Activated CD4-positive, alpha-beta T cell treated with anti-CD3 and anti-CD28 coated beads for 24 hours (primary cell): ENCODE measurements around the gene KIAA1671.

Source experiments
- DNase-seq, 2 donors: peaks; one replicate each; pipeline ENCODE4 v3.0.0-alpha.2; 2020; ENCODE audit warnings: low read depth in 2 of 2

The KIAA1671 gene

DNA sequence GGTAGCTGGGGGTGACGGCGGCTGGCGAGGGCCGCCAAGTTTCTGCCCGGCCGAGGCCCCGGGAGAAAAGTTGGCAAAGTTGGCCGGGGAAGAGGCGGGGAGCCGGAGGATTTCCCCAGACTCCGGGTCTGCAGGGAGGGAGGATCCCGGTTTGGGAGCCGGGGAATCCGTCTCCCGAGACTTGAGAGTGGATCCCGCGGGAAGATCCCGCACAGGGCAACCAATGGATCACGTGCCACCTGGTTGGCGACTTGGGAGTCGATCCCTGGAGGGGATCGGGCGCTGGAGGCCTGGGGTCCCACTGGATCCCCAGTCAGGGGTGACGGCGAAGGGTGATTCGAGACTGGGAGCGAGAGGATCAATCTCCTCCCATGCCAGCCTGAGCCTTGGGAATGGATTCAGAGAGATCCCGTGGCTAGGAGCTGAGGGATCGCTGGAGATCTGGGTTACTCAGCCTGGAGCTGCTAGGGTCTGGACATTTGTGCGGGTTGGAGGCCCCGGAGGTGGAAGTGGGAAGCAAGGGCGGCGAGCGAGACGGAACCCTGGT, 394 bp downstream of the KIAA1671 start:
- no peak for DNase-seq

DNA sequence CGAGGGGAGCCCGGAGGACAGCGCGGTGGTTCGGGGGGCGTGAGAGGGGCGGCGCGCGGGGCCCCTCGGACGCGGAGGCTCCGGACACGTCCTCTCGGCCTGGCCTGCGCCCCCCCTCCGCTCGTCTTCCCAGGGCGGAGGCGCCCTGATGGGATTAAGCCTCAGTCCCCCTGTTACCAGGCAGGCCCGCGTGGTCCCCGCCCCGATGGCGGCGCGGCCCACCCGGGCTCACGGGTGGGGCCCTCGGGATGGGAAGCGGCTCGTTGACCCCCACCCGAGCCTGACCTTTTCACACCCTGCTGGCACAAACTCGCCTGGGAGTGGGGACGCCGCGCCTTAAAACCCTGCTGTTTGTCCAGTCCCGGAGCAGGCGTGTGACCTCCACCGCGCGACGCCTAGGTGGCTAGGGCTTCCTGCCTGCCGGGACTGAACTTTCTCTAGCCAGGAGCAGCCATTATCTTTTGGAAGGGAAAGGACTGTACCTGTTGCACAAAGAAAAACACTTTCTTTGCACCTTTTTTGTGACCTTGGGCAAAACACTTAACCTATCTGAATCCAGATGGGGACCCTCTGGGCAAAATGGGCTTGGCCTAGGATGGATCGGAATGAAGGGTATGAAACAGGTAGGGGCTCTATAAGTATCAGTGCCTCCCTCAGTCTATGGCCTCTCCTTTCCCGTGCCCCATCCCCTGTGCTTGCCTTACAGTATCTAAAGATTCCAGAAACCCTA, 1.0 kb downstream of the KIAA1671 start:
- no peak for DNase-seq

DNA sequence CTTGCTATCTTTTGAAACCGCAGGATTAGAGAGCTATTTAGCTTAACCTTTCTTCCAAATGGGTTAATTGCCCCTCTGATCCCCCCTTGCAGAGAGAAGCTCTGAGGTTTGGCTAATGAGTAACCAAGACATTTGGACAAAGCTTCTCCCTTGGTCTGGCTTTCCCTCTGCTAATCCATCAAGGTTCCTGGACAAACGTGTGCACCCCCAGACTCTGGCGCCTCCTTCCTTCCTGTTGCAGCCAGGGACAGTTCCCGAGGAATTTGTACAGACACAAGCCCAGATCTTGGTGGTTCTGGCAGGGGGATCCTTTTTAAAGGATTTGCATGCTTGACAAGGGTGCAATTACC, 1.6 kb downstream of the KIAA1671 start:
- no peak for DNase-seq

DNA sequence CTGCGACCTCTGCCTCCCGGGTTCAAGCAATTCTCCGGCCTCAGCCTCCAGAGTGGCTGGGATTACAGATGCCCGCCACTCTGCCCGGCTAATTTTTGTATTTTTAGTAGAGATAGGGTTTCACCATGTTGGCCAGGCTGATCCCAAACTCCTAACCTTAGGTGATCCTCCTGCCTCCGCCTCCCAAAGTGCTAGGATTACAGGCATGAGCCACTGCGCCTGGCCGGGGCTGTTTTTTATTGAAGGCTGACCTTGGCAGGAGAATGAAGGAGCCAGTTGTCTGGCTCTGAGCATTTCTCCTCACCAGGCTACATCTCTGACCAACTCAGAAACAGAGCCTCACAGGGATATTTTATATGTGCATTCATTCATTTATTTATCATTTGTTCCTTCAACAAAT, 2.3 kb downstream of the KIAA1671 start:
- DNase-seq = no peak

DNA sequence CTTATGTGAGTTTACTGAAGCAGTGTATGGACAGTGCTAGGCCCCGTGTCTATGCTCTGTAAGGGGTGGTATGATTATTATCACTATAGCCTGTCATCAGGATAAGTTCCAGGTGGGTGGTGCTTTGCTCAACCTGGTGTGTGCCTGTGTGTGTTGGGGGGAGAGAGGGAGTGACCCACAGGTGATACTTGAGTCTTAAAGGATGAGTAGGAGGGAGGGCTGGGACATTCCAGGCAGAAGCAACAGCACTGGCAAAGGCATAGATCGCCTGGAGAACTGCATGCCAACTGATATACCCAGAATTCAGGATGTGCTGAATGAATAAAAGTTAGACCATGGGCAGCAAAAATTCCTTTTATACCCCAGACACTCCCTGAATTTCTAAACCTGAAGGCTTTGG, 4.5 kb downstream of the KIAA1671 start:
- DNase-seq = no peak

DNA sequence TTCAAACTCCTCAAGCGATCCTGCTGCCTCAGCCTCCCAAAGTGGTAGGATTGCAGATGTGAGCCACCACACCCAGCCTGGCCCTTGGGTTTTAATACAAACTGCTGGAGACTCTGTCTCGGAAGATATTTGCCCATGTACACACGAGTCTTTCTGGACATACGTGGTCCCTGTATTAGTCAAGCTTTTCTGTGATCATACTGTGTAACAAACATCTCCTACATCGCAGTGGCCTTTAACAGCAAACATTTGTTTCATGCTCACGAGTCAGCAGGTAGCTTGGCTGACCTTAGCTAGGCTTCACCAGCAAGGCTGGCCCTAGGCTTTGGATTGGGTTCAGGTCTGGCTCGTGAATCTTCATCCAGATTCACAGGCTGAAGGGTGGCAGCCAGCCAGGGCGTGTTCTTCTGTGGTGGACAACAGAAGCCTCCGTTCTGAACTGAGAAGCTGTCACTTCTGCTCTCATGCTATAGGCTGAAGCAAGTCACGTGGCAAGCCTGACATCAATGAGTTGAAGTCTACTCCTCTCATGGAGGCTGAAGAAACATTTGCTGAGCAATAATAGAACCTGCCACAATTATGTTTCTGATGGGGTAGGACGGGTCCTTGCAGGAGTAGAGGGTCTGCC, 8.8 kb downstream of the KIAA1671 start:
- no peak for DNase-seq

DNA sequence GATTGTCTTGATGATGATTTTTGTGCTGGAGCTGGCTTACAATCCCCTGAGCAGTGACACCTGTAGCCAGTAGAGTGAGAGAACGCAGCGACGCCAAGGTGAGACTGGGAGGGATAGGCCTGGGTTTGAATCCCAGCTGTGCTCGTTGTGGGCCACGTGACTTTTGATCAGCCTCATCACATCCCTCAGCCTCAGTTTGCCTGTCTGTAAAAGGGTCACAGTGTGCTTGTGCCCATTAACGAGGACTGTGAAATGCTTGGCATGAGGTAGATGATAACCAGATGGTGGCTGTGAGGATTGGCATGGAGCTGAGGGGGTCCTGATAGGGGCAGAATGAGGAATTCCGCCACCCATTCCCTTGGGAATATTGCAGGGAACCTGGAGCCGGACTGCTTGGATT, 9.6 kb downstream of the KIAA1671 start:
- DNase-seq = no peak

DNA sequence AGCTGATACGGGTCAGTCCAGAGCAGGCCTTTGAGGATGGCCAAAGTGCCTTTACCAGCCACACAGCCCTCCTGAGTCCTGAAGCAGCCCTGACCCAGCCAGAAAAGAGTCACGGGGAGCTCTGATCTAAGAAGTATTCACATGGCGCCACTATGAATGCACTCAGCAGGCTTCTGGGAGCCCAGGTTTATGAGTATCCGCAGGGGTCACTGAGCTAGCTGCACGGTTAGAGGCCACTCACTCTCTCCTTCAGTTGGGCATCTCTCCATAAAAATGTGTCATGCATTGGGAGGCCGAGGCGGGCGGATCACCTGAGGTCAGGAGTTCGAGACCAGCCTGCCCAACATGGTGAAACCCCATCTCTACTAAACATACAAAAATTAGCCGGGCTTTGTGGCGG, 10.3 kb downstream of the KIAA1671 start:
- DNase-seq = no peak

DNA sequence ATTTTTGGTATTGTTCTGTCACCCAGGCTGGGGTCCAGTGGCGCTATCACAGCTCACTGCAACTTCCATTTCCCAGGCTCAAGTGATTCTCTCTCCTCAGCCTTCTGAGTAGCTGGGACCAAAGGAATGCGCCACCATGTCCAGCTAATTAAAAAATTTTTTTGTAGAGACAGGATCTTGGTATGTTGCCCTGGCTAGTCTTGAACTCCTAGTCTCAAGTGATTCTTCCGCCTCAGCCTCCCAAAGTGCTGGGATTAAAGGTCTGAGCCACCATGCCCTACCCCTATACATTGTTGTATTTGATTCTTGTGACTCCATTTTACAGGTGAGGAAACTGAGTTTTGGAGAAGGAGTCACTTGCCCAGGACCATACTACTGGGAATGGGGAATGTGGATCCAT, 11.9 kb downstream of the KIAA1671 start:
- DNase-seq = no peak

DNA sequence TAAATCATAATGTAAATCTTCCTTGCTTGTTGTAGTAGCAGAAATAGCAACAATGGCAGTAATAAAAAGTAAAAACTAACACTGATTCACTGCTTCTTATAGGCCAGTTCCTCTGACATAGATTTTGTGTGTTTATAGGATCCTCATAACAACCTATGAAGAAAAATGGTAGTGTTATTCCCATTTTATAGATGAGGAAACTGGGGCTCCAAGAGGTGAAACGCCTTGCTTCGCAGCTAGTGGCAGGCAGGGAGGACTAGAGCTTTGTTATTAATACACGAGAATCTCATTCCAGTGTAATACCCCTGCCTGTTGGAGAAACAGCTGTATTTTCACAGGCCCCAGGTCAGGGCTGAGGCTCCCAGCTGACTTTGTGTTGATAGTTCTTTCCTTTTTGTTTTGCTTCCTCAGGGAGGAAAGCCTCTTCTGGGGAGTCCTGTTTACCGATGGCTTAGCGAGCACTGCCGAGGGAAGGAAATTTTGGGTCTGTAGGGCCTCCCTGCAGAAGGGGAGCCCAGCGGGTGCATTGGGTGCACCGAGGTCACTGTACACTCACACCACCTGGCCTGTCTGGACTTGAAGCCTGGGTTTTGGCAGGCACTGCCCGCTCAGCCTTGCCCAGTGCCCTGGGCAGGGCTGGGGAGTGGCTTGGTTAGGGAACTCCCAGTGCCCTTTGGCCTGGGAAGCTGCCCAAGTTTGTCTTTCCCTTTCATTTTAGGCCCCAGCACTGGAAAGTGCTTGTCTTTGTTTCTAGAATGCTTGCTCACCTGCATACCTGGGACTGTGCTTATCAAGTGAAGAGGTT, 13.5 kb downstream of the KIAA1671 start:
- no peak for DNase-seq

DNA sequence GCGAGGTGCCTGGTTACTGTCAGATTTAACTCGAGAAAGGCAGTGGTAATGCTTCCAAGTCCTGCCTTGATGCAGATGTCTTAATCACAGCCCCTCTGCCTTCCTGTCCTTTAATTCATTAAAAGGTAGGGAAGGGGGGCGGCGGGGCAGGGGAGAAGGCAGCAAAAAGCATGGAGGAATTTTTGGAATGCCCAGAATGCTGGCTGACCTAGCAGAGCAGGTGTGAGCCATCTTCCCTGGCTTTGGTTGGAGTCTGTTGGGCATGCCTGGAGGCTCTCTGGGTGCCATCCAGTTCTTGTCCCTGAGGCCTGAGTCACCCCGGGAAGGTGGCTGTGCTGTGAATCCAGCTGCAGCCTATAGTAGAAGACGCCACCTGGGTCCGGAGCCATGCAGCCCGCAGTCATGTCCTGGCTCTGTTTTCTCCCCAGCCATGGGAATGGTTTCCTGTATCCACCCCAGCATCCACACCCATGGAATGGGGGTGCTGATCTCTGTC, 15.6 kb downstream of the KIAA1671 start:
- DNase-seq = no peak

DNA sequence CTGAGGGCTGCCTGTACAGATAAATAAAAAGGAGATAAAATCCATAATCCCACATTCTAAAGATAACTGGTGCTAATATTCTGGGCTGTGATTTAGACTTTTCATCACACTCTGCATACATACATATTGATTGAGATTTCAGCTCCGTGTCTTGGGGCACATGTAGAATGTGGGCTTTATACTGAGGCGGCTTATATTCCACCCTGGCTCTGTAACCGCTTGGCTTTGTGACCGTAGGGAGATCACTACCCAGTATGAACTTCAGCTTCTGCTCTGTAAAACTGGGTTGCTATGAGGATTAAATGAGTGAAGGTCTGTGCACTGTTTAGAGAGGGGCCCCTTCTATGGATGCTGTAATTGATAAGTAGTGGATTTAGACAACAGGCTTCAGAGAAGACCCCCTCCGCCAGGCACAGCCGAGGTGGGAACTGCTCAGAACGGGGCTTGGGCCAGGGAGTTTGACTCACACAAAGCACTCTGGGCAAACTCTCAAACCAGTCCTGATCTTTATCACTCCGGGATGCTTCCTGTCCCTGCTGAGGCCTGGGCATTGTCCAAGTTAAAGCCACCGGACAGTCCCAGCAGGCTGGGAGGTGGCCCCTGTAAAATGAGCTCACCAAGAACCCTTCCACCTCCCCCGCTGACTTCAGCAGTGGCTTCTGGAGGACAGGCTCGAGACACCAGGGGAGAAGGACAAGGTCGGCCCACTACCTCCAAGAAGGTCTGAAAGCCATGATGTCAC, 17.2 kb downstream of the KIAA1671 start:
- DNase-seq = no peak

DNA sequence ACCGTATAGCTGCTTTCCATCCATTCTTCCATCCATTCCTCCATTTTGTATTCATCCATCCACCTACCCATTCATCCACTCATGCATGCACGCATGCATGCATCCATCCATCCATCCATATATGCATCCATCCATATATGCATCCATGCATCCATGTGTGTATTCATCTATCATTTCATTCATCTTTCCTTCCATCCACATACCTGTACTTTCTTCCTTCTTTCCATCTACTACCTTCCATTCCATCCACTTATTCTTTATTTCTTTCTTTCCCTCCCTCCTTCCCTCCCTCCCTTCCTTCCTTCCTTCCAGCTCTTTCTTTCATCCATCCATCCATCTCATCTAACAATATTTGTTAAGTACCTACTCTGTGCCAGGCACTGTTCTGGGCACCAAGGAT, 19.9 kb downstream of the KIAA1671 start:
- no peak for DNase-seq

DNA sequence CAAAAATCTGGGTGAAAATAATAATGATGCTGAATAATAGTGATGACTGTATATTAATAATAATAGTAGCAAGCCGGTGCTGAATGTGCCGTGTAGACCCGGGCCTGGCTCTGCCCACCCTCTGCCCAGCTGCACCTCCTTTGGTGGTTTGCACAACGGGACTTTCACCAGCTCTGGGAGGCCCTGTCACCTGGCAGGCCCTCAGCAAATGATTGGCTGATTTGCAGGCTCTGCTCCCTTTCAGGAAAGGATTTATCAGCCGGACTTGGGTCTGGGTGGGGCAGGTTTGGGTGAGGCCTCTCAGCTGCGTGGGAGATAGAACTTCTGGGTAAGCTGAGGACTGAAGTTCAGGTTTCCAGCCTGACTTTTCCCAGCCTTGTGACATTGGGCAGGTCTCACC, 21.4 kb downstream of the KIAA1671 start:
- DNase-seq = no peak

DNA sequence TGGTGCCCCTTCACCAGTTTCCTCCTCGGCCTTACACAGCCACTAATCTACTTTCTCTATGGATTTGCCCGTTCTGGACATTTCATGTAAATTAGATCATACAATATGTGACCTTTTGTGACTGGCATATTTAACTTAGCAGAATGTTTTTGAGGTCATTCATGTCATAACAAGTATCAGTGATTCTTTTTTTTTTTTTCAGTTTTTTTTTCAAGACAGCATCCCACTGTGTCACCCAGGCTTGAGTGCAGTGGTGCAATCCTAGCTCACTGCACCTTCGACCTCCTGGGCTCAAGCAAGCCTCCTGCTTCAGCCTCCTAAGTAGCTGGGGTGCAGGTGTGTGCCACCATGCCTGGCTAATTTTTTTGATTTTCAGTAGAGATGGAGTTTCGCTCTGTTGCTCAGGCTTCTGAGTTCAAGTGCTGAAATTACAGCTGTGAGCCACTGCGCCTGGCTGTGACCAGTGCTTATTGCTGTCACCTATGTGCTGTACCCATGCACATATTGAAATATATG, 22.7 kb downstream of the KIAA1671 start:
- DNase-seq = no peak

DNA sequence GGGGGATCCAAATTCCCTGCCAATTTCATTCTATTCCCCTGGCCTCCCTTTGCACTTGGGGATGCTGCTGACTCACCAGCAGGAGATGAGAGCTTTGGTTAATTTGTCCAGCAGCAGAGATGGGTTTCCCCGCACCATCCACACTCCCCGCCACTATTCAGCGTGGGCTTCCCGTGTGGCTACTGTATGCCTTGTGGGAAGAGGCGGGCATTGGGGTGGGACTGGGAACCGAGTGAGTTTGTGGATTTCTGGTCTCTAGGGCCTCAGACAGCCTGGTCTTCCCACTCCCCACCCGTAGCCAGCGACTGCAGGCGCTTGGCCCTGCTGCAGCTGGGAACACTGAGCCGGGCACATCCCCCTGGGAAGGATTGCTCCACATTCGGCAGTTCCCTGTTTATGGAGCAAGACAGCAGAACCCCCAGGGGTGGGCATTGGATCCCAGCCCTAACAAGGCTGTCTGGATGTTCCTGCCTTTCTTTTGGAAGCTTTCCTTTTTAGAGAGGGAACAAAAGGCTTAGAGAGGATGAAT, 23.4 kb downstream of the KIAA1671 start:
- DNase-seq = no peak

DNA sequence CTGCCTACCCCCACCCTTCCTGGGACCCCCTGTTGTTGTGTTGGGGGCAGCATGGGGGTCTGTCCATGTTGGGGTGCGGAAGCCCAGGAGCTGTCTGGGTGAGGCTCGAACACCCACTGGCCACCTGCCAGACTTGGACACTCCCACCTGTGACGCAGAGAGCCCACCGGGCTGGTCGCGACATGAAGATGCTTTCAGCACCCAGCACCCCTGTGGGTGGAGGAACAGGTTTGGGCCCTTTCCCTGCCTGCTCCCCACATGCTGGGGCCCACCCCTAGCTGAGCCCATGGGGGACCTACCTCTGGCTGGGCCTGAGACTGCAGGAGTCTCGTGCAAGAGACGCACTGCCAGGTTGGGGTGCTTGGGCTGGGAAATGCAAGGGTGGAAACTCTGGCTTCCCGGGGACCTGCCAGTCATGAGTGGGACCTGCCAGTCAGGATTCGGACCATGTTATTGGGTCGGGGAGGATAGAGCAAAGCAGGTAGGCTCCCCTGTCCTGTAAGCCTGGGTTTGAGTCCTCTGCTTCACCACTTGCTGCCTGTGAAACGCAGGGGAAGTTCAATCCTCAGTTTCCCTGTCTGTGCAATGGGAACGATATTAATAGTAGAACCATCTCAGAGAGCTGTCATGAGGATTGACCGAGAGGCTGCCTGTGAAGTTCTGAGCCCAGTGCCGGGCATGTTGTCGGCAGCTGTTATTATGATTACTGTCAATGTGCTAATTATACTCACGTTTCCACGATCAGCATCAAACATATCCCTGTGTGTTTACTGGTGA, 24.1 kb downstream of the KIAA1671 start:
- no peak for DNase-seq

DNA sequence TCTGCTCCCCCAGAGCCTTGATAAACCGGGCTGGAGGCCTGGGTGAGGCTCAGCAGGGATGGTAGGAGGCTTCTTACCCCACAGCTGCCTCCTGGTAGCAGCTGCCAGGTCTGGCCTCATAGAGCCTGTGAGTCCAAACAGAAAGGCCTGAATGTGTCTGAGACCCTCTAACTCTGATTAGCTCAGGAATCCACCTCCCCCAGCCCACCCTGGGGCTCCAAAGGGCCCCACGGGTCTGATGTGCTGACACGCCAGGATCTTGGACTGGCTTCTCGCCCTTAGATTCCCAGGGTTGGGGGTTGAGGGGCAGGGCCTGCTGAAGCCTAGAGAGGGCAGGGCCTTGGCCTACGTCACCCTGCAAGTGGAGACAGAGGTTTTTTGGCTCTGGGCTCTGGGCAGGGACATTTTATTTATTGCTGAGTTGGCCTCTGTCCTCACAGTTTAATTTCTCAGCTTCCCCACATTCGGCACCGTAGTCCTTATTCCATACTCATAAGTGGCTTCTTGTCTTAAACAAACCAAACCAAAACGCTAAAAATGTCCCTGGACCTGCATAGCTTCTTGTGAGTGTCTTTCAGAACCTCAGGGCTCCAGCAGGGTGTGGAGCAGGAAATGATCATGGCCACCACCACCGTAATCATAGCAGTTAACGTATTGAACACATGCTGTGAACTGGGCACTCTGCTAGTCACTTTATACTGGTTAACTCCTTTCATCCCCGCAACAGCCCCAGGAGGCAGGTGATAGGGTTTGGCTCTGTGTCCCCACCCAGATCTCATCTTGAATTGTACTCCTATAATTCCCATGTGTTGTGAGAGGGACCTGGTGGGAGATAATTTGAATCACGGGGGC, 25.1 kb downstream of the KIAA1671 start:
- no peak for DNase-seq

DNA sequence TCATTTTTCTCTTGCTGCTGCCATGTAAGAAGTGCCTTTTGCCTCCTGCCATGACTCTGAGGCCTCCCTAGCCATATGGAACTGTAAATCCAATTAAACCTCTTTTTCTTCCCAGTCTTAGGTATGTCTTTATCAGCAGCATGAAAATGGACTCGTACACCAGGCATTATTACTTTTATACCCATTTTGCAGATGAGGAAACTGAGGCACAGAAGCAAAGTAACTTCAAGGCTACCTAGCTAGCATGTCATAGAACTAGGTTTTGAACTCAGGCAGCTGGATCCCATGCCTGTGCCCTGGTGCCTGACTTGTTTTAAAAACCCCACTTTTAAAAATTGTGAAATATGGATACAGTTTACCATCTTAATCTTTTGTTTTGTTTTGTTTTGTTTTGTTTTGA, 25.8 kb downstream of the KIAA1671 start:
- no peak for DNase-seq

DNA sequence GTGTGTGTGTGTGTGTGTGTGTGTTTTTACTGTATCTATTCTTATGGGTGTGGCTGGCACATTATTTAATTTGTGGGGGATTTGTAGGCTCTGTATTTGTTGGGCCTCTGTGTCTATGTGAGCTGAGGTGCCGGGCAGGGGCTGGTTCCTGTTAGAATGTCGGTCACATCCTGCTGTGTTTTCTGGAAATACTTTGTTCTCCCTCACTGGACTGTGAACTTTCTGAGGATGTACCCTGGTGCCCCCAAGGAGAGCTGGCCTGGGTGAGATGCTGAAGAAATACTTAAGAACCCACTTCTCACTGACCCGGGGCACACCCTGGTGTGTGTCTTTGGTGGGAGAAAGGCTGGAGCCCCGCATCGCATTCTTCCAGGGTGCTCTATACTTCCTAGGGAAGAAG, 28.6 kb downstream of the KIAA1671 start:
- no peak for DNase-seq
